ENCODE results near the gene SLC66A2.
A peak's percentile ranks its signal among the peaks of the same experiment; 100 is the strongest.

DNA sequence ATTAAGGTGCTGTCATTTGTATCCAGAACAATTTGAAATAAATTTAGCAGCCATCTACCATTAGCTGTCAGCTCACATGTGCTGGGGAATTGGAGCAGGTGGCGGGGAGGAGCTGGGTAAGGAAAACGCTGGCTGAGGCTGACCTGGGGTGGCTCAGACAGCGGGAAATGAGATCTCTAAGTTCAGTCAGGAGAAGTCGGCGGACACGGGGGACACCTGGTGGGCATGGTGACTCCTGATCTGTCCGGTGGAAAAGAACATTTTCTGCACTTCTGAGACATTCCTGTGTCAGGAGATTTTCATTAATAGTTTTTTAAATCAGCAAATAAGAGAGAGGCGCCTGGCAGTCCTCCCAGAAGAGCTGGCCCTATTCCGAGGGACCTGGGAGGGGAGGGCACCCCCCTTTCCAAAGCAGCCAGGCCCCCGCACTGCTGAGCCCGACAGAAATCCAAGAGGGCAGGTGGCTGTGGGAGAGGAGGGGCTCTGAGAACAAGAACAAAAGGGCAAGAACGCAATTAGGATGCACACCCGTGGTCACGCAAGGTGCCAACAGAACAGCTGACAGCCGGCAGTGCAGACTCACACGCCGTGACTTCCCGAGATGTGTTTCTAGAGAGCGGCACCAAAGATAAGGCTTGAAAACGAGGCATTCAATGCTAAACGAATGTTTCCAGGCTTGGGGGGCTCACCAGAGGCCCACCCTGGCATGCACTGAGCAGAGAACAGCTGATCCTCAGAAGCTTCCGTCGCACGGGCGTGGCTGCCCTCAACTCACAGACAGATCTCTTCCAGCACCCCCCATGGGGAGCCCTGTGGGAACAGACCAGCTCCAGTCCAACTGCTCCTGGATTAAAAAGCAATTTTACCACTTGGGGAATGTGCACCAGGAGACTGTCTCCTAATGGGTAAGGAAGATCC lies 26.4 kb downstream of the SLC66A2 start:
- peak in 1 of 2 donors; percentile 31 for TF ChIP-seq POLR2A (IDR thresholded peaks at IDR 0.05)
- TF ChIP-seq, protein P1, sequence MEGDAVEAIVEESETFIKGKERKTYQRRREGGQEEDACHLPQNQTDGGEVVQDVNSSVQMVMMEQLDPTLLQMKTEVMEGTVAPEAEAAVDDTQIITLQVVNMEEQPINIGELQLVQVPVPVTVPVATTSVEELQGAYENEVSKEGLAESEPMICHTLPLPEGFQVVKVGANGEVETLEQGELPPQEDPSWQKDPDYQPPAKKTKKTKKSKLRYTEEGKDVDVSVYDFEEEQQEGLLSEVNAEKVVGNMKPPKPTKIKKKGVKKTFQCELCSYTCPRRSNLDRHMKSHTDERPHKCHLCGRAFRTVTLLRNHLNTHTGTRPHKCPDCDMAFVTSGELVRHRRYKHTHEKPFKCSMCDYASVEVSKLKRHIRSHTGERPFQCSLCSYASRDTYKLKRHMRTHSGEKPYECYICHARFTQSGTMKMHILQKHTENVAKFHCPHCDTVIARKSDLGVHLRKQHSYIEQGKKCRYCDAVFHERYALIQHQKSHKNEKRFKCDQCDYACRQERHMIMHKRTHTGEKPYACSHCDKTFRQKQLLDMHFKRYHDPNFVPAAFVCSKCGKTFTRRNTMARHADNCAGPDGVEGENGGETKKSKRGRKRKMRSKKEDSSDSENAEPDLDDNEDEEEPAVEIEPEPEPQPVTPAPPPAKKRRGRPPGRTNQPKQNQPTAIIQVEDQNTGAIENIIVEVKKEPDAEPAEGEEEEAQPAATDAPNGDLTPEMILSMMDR (IDR thresholded peaks at IDR 0.05): peak in 4 of 6 experiments; percentile 37 to 57 (median 49)
